HG03521 (cell line): ENCODE results near the gene TMEM203.

Source experiments
- ATAC-seq: cut with Tn5 transposase; IDR thresholded peaks from one replicate; pipeline ENCODE4 v1.9.1; 2021; ENCODE audit warnings: mild to moderate bottlenecking, moderate library complexity; ENCODE audit not compliant: unreplicated experiment

The TMEM203 gene

GRCh38 chr9:137182836-137183235 lies 22.6 kb downstream of the TMEM203 start:
- ATAC-seq = no peak

- no peak for ATAC-seq
Measured at GRCh38 chr9:137181680-137182079, 23.8 kb downstream of the TMEM203 start.

- ATAC-seq = no peak
Measured at GRCh38 chr9:137180491-137180890, 25.0 kb downstream of the TMEM203 start.

GRCh38 chr9:137179761-137180160 lies 25.7 kb downstream of the TMEM203 start:
- no peak for ATAC-seq

GRCh38 chr9:137178939-137179630 lies 26.4 kb downstream of the TMEM203 start:
- ATAC-seq = no peak

- ATAC-seq = no peak
Measured at GRCh38 chr9:137178201-137178938, 27.1 kb downstream of the TMEM203 start.

GRCh38 chr9:137176302-137177182 lies 28.9 kb downstream of the TMEM203 start:
- no peak for ATAC-seq

GRCh38 chr9:137175345-137175961 lies 30.0 kb downstream of the TMEM203 start:
- no peak for ATAC-seq

GRCh38 chr9:137174722-137175293 lies 30.6 kb downstream of the TMEM203 start:
- ATAC-seq = no peak

- no peak for ATAC-seq
Measured at GRCh38 chr9:137173796-137174664, 31.4 kb downstream of the TMEM203 start.

GRCh38 chr9:137172901-137173795 lies 32.3 kb downstream of the TMEM203 start:
- ATAC-seq = no peak

- ATAC-seq = no peak
Measured at GRCh38 chr9:137171149-137171900, 34.1 kb downstream of the TMEM203 start.

- ATAC-seq = no peak
Measured at GRCh38 chr9:137170486-137171148, 34.8 kb downstream of the TMEM203 start.

GRCh38 chr9:137169896-137170358 lies 35.5 kb downstream of the TMEM203 start, which contains the start of gene LRRC26:
Gene LRRC26 (minus strand): TSS chr9:137170051. CDS start chr9:137169943, 108 bp downstream.
- no peak for ATAC-seq

- no peak for ATAC-seq
Measured at GRCh38 chr9:137168904-137169856, 36.3 kb downstream of the TMEM203 start.

- no peak for ATAC-seq
Measured at GRCh38 chr9:137168573-137168903, 36.9 kb downstream of the TMEM203 start.
